DOHH2 (cell line): ENCODE data around the gene NBPF15.
"Not testable (repeated sequence)": the region's sequence is repeated elsewhere in the genome, so short reads cannot be mapped to it uniquely, and the experiment has no call there.

Source experiments
- H3F3A ChIP-seq: fragments of 200-600 bp; sonication (generic), shearing (Covaris generic); 2 replicates; pipeline ENCODE4 v1.6.0; 2016; ENCODE audit warnings: antibody characterized with exemption, mild to moderate bottlenecking; ENCODE audit not compliant: control insufficient read depth, insufficient read depth
- H3K27ac ChIP-seq: fragments of 200-600 bp; sonication (generic); 2 replicates; pipeline ENCODE4 v1.5.1; 2014; ENCODE audit warnings: low read depth, mild to moderate bottlenecking, low read length, moderate library complexity
- H3K27me3 ChIP-seq: fragments of 200-600 bp; sonication (generic); 2 replicates; pipeline ENCODE4 v1.6.1; 2014; ENCODE audit warnings: mild to moderate bottlenecking, low read length, mixed read lengths; ENCODE audit not compliant: control insufficient read depth
- H3K36me3 ChIP-seq: fragments of 200-600 bp; sonication (generic); 2 replicates; pipeline ENCODE4 v1.6.1; 2014; ENCODE audit warnings: mild to moderate bottlenecking, low read length, moderate library complexity, mixed read lengths; ENCODE audit not compliant: control insufficient read depth
- H3K4me1 ChIP-seq: fragments of 200-600 bp; sonication (generic); 2 replicates; pipeline ENCODE4 v1.6.1; 2014; ENCODE audit warnings: mild to moderate bottlenecking, low read length, mixed read lengths; ENCODE audit not compliant: control insufficient read depth
- H3K4me2 ChIP-seq: fragments of 200-600 bp; sonication (generic); 2 replicates; pipeline ENCODE4 v1.6.0; 2014; ENCODE audit warnings: mild to moderate bottlenecking, low read length, moderate library complexity
- H3K4me3 ChIP-seq: fragments of 200-600 bp; sonication (generic); 2 replicates; pipeline ENCODE4 v1.5.1; 2014; ENCODE audit warnings: mild to moderate bottlenecking, low read length, mixed read lengths
- H3K79me2 ChIP-seq: fragments of 200-600 bp; sonication (generic); 2 replicates; pipeline ENCODE4 v1.6.1; 2014; ENCODE audit warnings: mild to moderate bottlenecking, low read length, mixed read lengths; ENCODE audit not compliant: control insufficient read depth
- H3K9me2 ChIP-seq: fragments of 200-600 bp; sonication (generic); replicated peaks from 2 replicates; pipeline ENCODE4 v1.6.1; 2014; ENCODE audit warnings: mild to moderate bottlenecking, low read length, mixed read lengths; ENCODE audit not compliant: control insufficient read depth
- H3K9me3 ChIP-seq: fragments of 200-600 bp; sonication (generic); 2 replicates; pipeline ENCODE4 v1.6.1; 2014; ENCODE audit warnings: antibody characterized with exemption, low read length, mixed read lengths; ENCODE audit not compliant: control insufficient read depth, insufficient read depth
- H4K20me1 ChIP-seq: fragments of 200-600 bp; sonication (generic); 2 replicates; pipeline ENCODE4 v1.6.0; 2014; ENCODE audit warnings: low read depth, mild to moderate bottlenecking, antibody characterized with exemption, low read length, moderate library complexity; ENCODE audit not compliant: control insufficient read depth, insufficient read depth

Gene NBPF15, protein sequence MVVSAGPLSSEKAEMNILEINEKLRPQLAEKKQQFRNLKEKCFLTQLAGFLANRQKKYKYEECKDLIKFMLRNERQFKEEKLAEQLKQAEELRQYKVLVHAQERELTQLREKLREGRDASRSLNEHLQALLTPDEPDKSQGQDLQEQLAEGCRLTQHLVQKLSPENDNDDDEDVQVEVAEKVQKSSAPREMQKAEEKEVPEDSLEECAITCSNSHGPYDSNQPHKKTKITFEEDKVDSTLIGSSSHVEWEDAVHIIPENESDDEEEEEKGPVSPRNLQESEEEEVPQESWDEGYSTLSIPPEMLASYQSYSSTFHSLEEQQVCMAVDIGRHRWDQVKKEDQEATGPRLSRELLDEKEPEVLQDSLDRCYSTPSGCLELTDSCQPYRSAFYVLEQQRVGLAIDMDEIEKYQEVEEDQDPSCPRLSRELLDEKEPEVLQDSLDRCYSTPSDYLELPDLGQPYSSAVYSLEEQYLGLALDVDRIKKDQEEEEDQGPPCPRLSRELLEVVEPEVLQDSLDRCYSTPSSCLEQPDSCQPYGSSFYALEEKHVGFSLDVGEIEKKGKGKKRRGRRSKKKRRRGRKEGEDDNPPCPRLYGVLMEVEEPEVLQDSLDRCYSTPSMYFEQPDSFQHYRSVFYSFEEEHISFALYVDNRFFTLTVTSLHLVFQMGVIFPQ

DNA sequence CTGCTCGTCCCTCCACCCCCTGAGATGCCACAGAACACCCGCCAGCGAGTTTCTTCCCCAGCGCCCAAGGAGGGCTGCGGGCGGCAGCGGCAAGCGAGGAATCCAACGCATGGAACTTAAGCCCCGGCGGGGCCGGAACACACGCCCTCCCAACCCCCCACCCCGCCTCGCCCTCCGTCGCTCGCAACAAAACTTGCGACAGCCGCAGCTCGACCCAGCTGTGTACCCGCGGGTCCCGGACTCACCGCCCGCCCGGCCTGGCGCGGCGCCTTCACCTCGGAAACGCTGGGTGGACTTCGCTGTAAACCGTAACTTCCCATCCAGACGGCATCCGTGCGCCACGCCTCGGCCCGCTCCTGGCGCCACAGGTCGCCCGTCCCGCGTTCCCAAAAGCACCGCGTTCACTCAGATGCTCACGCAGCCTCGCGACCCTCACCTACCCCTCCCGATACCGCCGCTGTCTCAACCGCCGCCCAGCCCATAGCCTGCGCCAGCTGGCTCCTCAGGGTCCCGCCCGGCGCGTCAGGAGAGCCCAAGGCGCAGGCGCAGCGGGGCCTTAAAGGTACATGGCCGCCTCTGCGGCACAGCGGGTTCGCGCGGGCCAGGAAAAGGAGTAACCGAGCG is at the start of gene NBPF15:
NBPF15 (minus strand) TSS at position 534 of the 624 bp plus-strand sequence. CDS start 21,666 bp downstream, outside the sequence.
- not testable (repeated sequence) for H3K27me3 ChIP-seq, H3K9me3 ChIP-seq, H3F3A ChIP-seq, H4K20me1 ChIP-seq, H3K9me2 ChIP-seq, H3K4me1 ChIP-seq, H3K79me2 ChIP-seq, H3K36me3 ChIP-seq
- Histone ChIP-seq H3K27ac (0 out of 2 replicates have a peak within 1 kb of the TSS, but pooled peaks have one; percentile 28), H3K4me3 (peak within 1 kb of the TSS; percentile 74), H3K4me2 (peak within 1 kb of the TSS; percentile 62)

DNA sequence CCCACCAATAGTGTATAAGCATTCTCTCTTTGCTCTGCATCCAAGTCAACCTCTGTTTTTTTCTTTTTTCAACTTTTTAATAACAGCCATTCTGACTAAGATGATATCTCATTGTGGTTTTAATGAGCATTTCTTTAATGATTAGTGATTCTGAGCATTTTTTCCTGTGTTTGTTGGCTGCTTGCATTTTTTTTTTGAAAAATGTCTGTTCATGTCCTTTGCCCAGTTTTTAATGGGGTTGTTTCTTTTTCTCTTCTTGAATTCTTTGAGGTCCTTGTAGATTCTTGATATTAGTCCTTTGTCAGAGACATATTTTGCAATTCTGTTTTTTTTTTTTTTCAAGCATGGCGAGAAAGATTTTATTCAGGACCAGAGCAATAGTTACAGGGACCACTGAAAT is 35.0 kb upstream of the NBPF15 start:
- H3K27ac ChIP-seq, H3K27me3 ChIP-seq, H3K4me1 ChIP-seq, H3K9me3 ChIP-seq, H3K9me2 ChIP-seq, H3F3A ChIP-seq, H3K4me2 ChIP-seq, H3K79me2 ChIP-seq, H4K20me1 ChIP-seq, H3K36me3 ChIP-seq, H3K4me3 ChIP-seq: not testable (repeated sequence)

DNA sequence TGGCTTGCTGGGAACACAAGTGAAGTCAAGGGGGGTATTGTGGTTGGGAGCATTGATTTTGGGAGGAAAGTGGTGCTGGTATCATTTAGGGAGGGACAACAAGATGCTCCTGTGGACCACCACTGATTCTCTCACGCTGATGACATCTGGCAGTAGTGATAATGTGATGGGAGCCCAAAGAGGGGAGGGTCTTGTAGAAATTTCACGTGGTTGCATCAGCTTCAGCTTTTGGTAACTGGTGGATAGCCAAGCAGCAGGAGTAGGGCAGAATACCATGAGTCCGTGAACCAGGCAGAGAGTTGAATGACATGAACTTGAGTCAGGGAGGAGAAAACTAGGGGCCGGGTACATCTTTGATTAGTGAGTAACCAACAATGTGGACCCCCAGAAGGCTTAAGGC is 32.7 kb upstream of the NBPF15 start:
- not testable (repeated sequence) for H3K4me3 ChIP-seq, H3K4me1 ChIP-seq, H3F3A ChIP-seq, H3K79me2 ChIP-seq, H3K27ac ChIP-seq, H3K27me3 ChIP-seq, H4K20me1 ChIP-seq, H3K4me2 ChIP-seq, H3K9me3 ChIP-seq, H3K36me3 ChIP-seq, H3K9me2 ChIP-seq

DNA sequence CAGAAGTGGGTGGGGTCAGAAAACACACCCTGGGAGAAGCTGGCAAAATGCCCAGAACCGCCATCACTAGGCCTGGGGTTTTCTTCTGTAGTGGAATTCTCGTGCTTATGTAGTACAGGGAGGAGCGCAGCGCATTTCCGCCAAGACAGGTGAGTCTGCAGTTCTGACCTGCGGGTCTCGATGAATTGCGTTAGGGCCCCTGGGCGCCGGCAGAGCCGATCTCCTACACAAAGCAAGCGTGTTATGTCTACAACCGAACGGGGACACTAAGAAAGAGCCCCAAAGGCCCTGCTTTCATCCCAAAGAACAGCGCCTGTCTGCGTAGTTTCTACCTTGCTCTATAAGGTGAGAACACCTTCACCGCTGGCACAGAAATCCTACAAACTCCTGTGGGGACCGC is 28.9 kb upstream of the NBPF15 start:
- H3K27ac ChIP-seq, H3K27me3 ChIP-seq, H3K36me3 ChIP-seq, H3K4me3 ChIP-seq, H3K9me3 ChIP-seq, H3K4me1 ChIP-seq, H3K4me2 ChIP-seq, H3K9me2 ChIP-seq, H3F3A ChIP-seq, H4K20me1 ChIP-seq, H3K79me2 ChIP-seq: not testable (repeated sequence)

DNA sequence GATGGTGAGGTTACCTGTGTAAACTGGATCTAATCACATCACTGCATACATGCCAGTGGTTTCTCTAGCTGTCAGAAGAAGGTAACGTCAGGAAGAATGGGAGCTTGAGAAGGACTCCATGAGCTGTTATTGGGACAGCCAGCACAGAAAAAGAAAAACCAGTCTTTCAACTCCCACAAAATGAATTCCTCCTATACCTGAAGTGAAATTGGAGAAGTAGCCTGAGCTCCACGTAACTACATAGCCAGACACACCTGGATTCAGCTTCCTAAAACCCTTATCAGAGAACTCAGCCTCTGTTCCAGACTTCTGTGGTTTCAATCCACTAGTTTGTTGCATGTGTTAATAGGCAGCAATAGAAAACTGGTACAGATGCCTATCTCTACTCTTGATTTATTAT is 25.5 kb upstream of the NBPF15 start:
- not testable (repeated sequence) for H3K9me3 ChIP-seq, H3K27me3 ChIP-seq, H3K27ac ChIP-seq, H3F3A ChIP-seq, H4K20me1 ChIP-seq, H3K79me2 ChIP-seq, H3K9me2 ChIP-seq, H3K4me3 ChIP-seq, H3K4me1 ChIP-seq, H3K36me3 ChIP-seq, H3K4me2 ChIP-seq

DNA sequence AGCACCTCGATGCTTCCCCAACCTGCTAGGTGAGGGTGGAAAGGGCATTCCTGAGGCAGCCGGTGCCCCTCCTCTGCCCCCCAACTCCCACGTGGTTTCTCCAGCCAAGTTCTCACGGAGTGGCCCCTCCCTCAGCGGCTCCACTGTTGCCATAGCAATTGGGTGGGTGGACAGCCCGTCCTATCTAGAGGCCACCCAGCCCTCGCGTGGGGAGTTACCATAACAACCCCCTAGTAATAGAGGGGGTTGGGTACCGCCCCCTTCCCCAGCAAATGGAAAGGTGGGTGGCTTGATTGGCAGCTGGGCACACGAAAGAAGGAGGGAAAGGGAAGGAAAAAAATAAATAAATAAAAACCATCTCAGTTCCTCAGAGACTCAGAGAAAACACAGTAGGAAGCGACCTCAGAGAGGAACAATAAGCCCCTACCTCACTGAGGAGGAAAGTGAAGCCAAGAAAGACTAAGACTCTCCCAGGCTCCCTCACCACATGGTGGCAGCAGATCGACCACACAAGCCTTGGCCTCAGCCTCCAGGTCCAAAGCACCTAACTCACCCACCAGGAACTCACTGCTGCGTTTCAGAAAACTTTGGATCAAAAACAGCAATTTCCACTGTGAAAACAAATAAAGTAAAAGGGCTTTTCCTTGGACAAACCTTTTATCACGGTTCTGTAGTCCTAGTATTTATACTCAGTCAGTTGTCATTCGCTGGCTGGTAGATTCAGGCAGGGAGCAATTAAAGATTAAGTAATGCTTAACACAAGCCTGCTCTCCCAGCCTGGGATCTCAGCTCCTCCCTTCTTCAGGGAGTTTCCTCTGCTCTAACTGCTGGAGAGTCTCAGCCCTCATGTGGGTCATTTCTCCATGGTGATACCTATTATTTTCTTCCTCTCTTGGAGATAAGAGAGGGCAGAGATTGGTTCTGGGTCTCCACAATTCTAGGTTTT is 23.9 kb upstream of the NBPF15 start:
- not testable (repeated sequence) for H3K27ac ChIP-seq, H3K4me1 ChIP-seq, H3K79me2 ChIP-seq, H3K9me2 ChIP-seq, H3K27me3 ChIP-seq, H3K4me2 ChIP-seq, H3K4me3 ChIP-seq, H3K9me3 ChIP-seq, H4K20me1 ChIP-seq, H3F3A ChIP-seq, H3K36me3 ChIP-seq

DNA sequence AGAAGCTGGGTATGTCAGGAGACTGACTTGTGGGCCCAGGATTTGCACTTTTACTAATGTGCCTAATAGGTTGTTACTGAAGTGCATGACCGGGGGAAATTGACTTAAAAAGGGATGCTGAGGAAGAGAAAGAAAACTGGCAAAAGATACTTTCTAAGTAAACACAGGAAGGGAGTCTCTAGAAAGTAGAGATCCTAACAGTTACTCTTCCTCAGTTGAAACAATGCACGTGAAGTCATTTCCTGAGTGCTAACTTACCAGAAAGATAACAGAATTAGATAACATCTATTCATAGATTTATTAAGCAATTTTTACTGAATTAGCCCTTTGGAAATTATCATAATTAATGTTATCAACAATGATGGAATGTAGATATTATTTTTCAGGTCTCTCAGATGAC is 12.4 kb upstream of the NBPF15 start:
- not testable (repeated sequence) for H3K4me1 ChIP-seq, H3K9me2 ChIP-seq, H3K79me2 ChIP-seq, H3K9me3 ChIP-seq, H3K27me3 ChIP-seq, H3K36me3 ChIP-seq, H3F3A ChIP-seq, H4K20me1 ChIP-seq, H3K4me3 ChIP-seq, H3K4me2 ChIP-seq, H3K27ac ChIP-seq
